Panc1 (cell line): ENCODE data around the gene KLF9. TPM values are rescaled to one million over a fixed set of nuclear protein-coding genes. Genes with fewer than 3 reads are reported as not detected.

Experiments
- ATAC-seq: fragments of 200-7000 bp; cut with Tn5 transposase; 2 replicates; pipeline ENCODE4 v1.9.1; 2020; ENCODE audit warnings: mild to moderate bottlenecking, moderate library complexity
- BruUV-seq: library from RNA; stranded (reverse); fragments of 400-500 nt; replicated peaks from 2 replicates; lab custom pipeline; 2021; lab: Mats Ljungman, UMichigan
- CTCF ChIA-PET: fragments of 300-600 bp; sonication (Branson Sonifier 250); formaldehyde crosslinking; loops from one replicate; lab custom pipeline; 2022; ENCODE audit warnings: antibody characterized with exemption; lab: Charles Lee
- POLR2A ChIA-PET: fragments of 300-600 bp; sonication (Branson Sonifier 250); formaldehyde crosslinking; loops from one replicate; lab custom pipeline; 2022; ENCODE audit warnings: antibody characterized with exemption; lab: Charles Lee
- DNase-seq: peaks from one replicate; pipeline ENCODE4 v3.0.0-alpha.2; 2010; ENCODE audit warnings: low read depth, low spot score
- H3K27ac ChIP-seq: 2 replicates; pipeline ENCODE4 v1.5.1; 2011; ENCODE audit warnings: mild to moderate bottlenecking, low read length, inconsistent platforms
- H3K27me3 ChIP-seq: fragments of 200-500 bp; sonication (Bioruptor generic); 2 replicates; pipeline ENCODE4 v1.6.0; 2014; ENCODE audit warnings: low read length, inconsistent platforms; ENCODE audit not compliant: control insufficient read depth, insufficient read depth
- H3K36me3 ChIP-seq: fragments of 200-500 bp; sonication (Bioruptor generic); 2 replicates; pipeline ENCODE4 v1.5.1; 2014; ENCODE audit warnings: inconsistent platforms, mild to moderate bottlenecking, low read length, moderate library complexity; ENCODE audit not compliant: control insufficient read depth, insufficient read depth
- H3K4me1 ChIP-seq: 2 replicates; pipeline ENCODE4 v1.5.1; 2011; ENCODE audit warnings: inconsistent platforms, mild to moderate bottlenecking, low read length, moderate library complexity; ENCODE audit not compliant: control insufficient read depth, insufficient read depth
- H3K4me3 ChIP-seq, 2 experiments: 2 replicates each; pipeline ENCODE4 v1.5.1; 2011 to 2012; ENCODE audit warnings: low read depth in 2 of 2, low read length in 2 of 2, mild to moderate bottlenecking in 2 of 2, inconsistent platforms in 1 of 2, moderate library complexity in 1 of 2
- H3K9me3 ChIP-seq: fragments of 200-500 bp; sonication (Bioruptor generic); 2 replicates; pipeline ENCODE4 v1.5.1; 2014; ENCODE audit warnings: low read depth, mild to moderate bottlenecking, inconsistent platforms, low read length, moderate library complexity; ENCODE audit not compliant: control insufficient read depth, insufficient read depth
- POLR2AphosphoS5 ChIP-seq: IDR thresholded peaks from 2 replicates; pipeline ENCODE4 v1.6.1; 2012; ENCODE audit warnings: mild to moderate bottlenecking, low read depth, low read length, moderate library complexity
- SIN3A ChIP-seq: IDR thresholded peaks from 2 replicates; pipeline ENCODE4 v1.6.1; 2012; ENCODE audit warnings: low read depth, mild to moderate bottlenecking, low read length, moderate library complexity, borderline replicate concordance; ENCODE audit not compliant: insufficient read depth
- TCF7L2 ChIP-seq: IDR thresholded peaks from 2 replicates; pipeline ENCODE4 v1.6.1; 2011; ENCODE audit warnings: mild to moderate bottlenecking, low read depth, low read length, inconsistent platforms
- in situ Hi-C: cut with HindIII; loops from 2 replicates; pipeline ENCODE4 v1.10.0; 2016; ENCODE audit warnings: low sequenced_read_pairs, low pct_unique_long_range_greater_than_20kb
- intact Hi-C: fragments of 100-400 bp; cut with micrococcal nuclease; formaldehyde crosslinking; loops from one replicate; pipeline ENCODE4 v1.10.0; 2022; ENCODE audit not compliant: unreplicated experiment
- total RNA-seq: library from RNA; stranded (reverse); gene quantifications from one replicate; pipeline ENCODE4 v1.2.1, GENCODE V29; 2021; ENCODE audit not compliant: unreplicated experiment
- TF ChIP-seq, protein P1 (sequence below), 2 experiments: IDR thresholded peaks; 2 replicates each; pipeline ENCODE4 v1.6.1; 2011 to 2012; ENCODE audit warnings: low read depth in 2 of 2, control low read depth in 1 of 2, low read length in 1 of 2, mild to moderate bottlenecking in 1 of 2, moderate library complexity in 1 of 2; ENCODE audit not compliant: insufficient read depth in 1 of 2
- TF ChIP-seq, protein P2 (sequence below): fragments of 450-650 bp; IDR thresholded peaks from 2 replicates; pipeline ENCODE4 v1.5.1; 2017; ENCODE audit warnings: mild to moderate bottlenecking

The KLF9 gene
- total RNA-seq, 1 experiment from 2014 or later, result 0.95 TPM

DNA sequence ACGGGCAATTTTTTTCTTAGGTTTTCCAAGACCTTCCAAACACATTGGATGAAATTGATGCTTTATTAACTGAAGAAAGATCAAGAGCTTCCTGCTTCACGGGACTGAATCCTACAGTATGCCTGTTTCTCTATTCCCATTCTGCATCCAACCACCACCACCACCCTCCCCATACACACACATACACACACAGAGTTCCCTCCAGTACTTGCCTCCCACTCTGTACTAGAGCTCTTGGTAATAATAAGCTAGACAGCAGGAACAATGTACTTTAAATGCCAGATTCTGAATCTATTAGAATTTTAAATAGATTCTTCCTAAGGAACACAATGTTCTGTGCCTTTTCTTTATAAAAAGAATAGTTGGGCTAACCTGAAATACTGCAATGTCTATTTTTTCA, 67.4 kb downstream of the KLF9 start:
- ATAC-seq (no peak), DNase-seq (no peak)
- intact Hi-C loops, result loop anchor here (5.0 kb wide), 2 partner anchors 65 to 255 kb away; partner anchors contain the start of gene KLF9
- Histone ChIP-seq H3K36me3 (peaks cover 8% of the 10 kb centered on the region), H3K4me1 (no peaks in the 10 kb centered on the region), H3K27me3 (no peaks in the 10 kb centered on the region), H3K4me3 (no peak overlapping the region), H3K27ac (no peak overlapping the region), H3K9me3 (no peaks in the 10 kb centered on the region)
- ChIA-PET POLR2A (no interaction called here), CTCF (no interaction called here)
- in situ Hi-C loops, result no loop called here
- TF ChIP-seq, protein P1, sequence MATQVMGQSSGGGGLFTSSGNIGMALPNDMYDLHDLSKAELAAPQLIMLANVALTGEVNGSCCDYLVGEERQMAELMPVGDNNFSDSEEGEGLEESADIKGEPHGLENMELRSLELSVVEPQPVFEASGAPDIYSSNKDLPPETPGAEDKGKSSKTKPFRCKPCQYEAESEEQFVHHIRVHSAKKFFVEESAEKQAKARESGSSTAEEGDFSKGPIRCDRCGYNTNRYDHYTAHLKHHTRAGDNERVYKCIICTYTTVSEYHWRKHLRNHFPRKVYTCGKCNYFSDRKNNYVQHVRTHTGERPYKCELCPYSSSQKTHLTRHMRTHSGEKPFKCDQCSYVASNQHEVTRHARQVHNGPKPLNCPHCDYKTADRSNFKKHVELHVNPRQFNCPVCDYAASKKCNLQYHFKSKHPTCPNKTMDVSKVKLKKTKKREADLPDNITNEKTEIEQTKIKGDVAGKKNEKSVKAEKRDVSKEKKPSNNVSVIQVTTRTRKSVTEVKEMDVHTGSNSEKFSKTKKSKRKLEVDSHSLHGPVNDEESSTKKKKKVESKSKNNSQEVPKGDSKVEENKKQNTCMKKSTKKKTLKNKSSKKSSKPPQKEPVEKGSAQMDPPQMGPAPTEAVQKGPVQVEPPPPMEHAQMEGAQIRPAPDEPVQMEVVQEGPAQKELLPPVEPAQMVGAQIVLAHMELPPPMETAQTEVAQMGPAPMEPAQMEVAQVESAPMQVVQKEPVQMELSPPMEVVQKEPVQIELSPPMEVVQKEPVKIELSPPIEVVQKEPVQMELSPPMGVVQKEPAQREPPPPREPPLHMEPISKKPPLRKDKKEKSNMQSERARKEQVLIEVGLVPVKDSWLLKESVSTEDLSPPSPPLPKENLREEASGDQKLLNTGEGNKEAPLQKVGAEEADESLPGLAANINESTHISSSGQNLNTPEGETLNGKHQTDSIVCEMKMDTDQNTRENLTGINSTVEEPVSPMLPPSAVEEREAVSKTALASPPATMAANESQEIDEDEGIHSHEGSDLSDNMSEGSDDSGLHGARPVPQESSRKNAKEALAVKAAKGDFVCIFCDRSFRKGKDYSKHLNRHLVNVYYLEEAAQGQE (IDR thresholded peaks at IDR 0.05; ENCODE audit: insufficient read depth in 1 of 2, low read depth in 2 of 2, low read length in 1 of 2), result no peak
- TF ChIP-seq POLR2AphosphoS5 (no peak), SIN3A (no peak), TCF7L2 (no peak)
- TF ChIP-seq, protein P2, sequence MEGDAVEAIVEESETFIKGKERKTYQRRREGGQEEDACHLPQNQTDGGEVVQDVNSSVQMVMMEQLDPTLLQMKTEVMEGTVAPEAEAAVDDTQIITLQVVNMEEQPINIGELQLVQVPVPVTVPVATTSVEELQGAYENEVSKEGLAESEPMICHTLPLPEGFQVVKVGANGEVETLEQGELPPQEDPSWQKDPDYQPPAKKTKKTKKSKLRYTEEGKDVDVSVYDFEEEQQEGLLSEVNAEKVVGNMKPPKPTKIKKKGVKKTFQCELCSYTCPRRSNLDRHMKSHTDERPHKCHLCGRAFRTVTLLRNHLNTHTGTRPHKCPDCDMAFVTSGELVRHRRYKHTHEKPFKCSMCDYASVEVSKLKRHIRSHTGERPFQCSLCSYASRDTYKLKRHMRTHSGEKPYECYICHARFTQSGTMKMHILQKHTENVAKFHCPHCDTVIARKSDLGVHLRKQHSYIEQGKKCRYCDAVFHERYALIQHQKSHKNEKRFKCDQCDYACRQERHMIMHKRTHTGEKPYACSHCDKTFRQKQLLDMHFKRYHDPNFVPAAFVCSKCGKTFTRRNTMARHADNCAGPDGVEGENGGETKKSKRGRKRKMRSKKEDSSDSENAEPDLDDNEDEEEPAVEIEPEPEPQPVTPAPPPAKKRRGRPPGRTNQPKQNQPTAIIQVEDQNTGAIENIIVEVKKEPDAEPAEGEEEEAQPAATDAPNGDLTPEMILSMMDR, result no peak
- no TSS peak for BruUV-seq

DNA sequence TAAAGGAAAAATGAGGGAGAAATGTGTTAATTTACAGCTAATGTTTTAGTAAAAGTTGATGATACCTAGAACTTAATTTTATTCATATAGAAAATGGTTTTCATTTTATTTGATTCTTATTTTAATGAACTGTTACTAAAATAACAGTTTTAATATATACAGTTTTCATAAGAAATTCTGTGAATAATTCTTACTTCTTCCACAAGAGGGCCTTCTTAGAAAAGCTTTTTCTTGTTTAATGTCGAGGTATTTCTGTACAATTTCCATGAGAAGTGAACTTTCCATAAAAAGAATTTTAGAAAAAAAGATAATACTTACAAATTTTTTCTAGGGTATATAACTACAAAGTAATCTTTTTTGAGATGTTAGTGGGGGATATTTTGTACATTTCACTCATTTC, 73.9 kb downstream of the KLF9 start:
- TF ChIP-seq TCF7L2, result no peak
- no peak for TF ChIP-seq SIN3A
- TF ChIP-seq, protein P1 (IDR thresholded peaks at IDR 0.05; ENCODE audit: insufficient read depth in 1 of 2, low read depth in 2 of 2, low read length in 1 of 2), result no peak
- no peaks in the 10 kb centered on the region for H3K4me1 ChIP-seq
- ChIA-PET CTCF (interaction anchor here (0.6 to 1.9 kb wide), 4 partner anchors 144 to 1092 kb away, joined by 3 to 7 read pairs (median 6); no protein-coding TSS in a partner anchor), POLR2A (no interaction called here)
- no peaks in the 10 kb centered on the region for H3K27me3 ChIP-seq
- no peak overlapping the region for H3K4me3 ChIP-seq
- no peak overlapping the region for H3K27ac ChIP-seq
- no peaks in the 10 kb centered on the region for H3K36me3 ChIP-seq
- intact Hi-C loops, result loop anchor here (5.0 kb wide), 1 partner anchor 142 kb away; no protein-coding TSS in a partner anchor
- ATAC-seq (no peak), DNase-seq (no peak)
- in situ Hi-C loops, result no loop called here
- BruUV-seq, result no TSS peak
- no peaks in the 10 kb centered on the region for H3K9me3 ChIP-seq

Other genes starting within 250 kb of the KLF9 start
- gene SMC5, start 155.7 kb downstream of the KLF9 start, total RNA-seq, result 12.9 TPM